NCI-H1048 (cell line): ENCODE measurements around the gene CLDN18.

ENCODE experiments used
- DNase-seq: peaks from one replicate; lab custom pipeline; 2025; lab: John Stamatoyannopoulos, UW

The CLDN18 gene

GRCh38 chr3:138062626-138063025, 52.7 kb downstream of the CLDN18 start:
- no peak for DNase-seq

GRCh38 chr3:138063416-138063815, 53.5 kb downstream of the CLDN18 start:
- DNase-seq, result no peak

GRCh38 chr3:138065949-138066348, 56.0 kb downstream of the CLDN18 start:
- no peak for DNase-seq

DNA sequence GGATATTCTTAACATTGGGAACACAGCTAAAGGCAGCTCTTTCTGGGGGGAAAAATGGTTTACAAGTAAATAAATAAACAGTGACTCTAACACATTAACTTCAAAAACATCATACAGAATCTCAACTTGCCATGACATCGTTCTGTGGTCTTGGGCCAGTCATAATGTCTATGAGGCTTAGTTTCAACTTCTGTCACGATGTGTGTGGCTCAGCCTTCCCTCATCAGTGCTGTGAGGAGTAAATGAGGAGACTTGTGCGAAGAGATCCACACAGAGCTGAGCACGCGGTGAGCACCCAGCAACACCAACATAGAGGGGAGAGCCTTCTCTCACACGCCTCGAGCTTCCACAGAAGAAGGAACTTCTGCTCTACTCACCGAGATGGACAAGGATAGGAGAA, 56.4 kb downstream of the CLDN18 start:
- no peak for DNase-seq

GRCh38 chr3:138066972-138067371, 57.0 kb downstream of the CLDN18 start:
- DNase-seq, result no peak

DNA sequence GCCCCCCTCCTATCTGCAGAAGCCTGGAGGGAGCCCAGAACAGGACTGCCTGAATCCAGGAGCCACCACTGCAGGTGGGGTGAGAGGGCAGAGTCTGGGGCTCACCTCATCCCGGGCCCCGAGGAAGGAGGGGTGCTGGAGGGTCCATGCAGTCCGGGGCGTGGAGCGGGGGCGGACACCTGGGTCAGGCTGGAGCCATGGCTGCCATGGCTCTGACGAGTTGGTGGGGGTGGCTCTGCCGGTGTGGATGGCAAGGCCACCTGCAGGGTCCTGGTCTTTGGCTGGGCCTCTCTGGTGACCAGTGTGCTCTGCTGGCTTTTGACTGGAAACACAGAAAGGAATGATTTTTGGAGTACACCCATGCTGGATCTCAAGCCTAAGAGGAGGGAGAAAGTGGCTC, 58.1 kb downstream of the CLDN18 start:
- DNase-seq, result no peak

GRCh38 chr3:138068579-138069174, 58.7 kb downstream of the CLDN18 start:
- peak; percentile 29 for DNase-seq

- DNase-seq, result no peak
These were observed 60.0 kb downstream of the CLDN18 start for GRCh38 chr3:138070006-138070405.

DNA sequence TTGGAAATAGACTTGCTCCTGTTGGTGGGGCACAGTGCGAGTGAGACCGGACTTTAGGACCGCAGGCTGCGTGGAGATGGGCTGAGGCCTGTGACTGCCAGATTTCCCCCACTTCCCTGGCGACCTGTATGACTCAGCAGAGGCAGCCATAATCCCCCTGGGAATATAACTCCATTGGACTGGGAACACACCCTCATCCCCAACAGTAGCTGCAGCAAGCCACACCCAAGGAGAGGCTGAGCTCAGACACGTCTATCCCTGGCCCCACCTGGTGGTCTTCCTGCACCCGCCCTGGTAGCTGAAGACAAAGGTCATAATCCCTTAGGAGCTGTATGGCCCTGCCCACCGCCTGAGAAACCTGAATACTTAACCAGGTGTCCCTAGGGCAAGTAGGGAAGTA, 62.8 kb downstream of the CLDN18 start:
- DNase-seq, result no peak

- DNase-seq, result no peak
These were observed 68.1 kb downstream of the CLDN18 start for GRCh38 chr3:138078096-138078495.

GRCh38 chr3:138078901-138079344, 69.0 kb downstream of the CLDN18 start:
- no peak for DNase-seq

GRCh38 chr3:138079901-138080300, 69.9 kb downstream of the CLDN18 start:
- DNase-seq, result no peak

- no peak for DNase-seq
These were observed 71.6 kb downstream of the CLDN18 start for GRCh38 chr3:138081371-138082084.

DNA sequence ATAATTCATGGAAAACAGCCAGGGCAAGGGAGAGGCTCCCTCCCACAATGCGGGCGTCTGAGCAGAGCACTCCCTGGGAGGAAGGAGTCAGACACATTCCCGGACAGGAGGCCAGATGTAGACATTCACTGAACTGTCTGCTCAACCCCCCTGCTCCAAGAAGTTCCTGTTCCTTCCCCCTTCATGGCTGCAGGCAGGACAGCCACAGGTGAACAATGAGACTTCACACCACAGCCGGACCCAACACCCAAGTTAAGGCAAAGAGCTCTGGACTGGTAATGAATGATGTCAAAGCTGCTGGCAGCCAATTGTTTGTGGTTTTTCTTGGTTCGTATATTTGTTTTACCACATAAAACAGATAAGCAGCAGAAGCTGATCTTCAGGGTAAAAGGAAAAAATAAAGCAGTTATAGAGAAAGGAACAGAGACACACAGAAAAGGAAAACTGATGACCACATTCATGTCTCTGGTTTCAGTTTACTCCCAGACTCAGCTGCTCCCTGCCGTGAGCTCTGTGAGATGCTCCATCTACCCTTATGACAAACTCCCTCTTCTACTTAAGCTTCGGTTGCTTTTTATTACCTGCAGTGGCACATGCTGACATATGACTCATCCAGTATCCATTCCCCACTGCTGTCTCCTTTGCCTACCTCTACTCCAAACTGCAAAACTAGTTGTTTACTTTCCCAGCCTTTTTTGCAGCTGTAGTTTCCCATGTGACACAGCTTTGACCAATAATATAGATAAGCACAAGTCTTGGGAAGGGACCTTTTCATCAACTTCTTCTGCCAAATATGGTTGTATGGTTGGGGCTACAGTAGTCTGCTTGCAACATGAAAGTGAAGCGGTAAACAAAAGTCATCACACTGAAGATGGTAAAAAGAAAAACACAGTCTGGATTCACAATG, 72.4 kb downstream of the CLDN18 start:
- no peak for DNase-seq

- no peak for DNase-seq
These were observed 73.0 kb downstream of the CLDN18 start for GRCh38 chr3:138082992-138083386.
